Measurements from ENCODE around the gene CLASP1.

GRCh38 chr2:121329786-121330185 is 319.5 kb downstream of the CLASP1 start:
- no peak for TF ChIP-seq CTCF (IDR thresholded peaks at IDR 0.05)
- TF ChIP-seq POLR2A (IDR thresholded peaks at IDR 0.05) = no peak
